OCI-LY1 (cell line): Measurements from ENCODE around the gene MTMR1.

Experiments used
- CTCF ChIP-seq: fragments of 200-600 bp; sonication (generic), shearing (Covaris generic); IDR thresholded peaks from 2 replicates; pipeline ENCODE4 v1.5.1; 2017; ENCODE audit warnings: mild to moderate bottlenecking, antibody characterized with exemption, low read length, moderate library complexity, mixed read lengths
- EZH2 ChIP-seq: fragments of 200-600 bp; sonication (generic), shearing (Covaris generic); IDR thresholded peaks from 2 replicates; pipeline ENCODE4 v1.8.0; 2017; ENCODE audit warnings: borderline replicate concordance, mixed run types, mild to moderate bottlenecking, antibody characterized with exemption, low read length, moderate library complexity, mixed read lengths

DNA sequence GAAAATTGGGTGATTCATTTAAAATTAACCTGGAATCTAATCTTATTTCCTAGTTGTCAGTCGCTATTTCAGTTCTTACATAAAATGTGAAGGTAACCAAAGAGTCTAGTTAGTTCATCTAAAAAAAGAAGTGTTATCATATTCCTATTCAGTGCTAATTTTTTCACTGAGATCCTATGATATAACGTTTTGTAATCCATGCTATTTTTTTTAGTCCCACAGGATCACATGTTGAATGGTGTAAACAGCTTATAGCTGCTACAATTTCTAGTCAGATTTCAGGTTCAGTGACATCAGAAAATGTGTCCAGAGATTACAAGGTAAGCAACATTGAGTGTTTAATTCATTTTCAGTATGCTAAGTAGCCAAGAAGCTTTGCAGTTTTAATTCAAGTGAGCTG is 5.8 kb downstream of the MTMR1 start:
- TF ChIP-seq EZH2 (no peak), CTCF (no peak)
